Measurements from ENCODE around the gene MFN1.

Gene MFN1

DNA sequence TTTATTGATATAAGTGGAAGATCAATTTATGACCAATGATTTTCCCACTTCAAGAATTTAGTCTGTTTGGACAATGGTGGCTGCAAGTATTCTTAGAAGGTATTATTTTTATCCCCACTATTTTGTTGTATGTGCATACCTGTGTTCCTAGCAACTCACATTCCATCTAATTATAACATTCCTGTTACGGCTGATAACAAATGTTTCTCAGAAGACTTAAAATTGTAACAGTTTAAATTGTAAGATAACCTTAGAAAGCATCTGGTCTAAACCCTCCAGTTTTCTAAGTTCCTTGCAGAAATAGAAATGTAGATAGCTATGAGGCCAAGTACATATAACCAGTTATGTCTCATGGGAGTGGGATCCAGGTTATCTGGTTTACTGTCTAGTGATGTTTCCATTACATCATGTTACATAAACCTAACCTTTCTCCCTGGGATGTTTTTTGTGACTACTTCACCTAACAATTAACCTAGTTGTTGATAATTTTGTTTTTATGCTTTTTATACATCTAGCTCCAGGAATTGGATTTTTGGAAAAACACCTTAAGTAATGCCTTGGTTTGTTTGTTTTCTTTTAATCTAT, 11.1 kb upstream of the MFN1 start:
- in situ Hi-C loops (cut with HindIII; ENCODE audit: low sequenced_read_pairs), result no loop called here

GRCh38 chr3:179348325-179349013, 960 bp downstream of the MFN1 start:
- in situ Hi-C loops (cut with HindIII; ENCODE audit: low sequenced_read_pairs), result no loop called here

DNA sequence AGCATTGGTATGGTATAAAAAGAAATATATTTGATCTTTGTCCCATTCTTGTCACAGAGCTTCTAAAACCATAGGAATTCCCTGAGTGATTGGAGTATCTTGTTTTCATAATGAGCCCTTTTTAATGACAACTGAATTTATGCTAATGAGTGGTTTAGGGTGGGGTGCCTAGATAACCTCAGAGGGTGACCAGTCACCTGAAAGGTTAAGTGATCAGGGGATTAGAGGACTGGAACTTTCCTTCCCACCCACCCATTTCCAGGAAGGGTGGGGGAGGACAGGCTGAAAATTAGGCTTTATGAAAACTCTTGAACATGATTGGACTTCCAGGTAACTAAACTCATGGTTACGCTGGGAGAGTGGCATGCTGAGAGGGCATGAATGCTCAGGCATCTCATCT, 8.5 kb downstream of the MFN1 start:
- in situ Hi-C loops (cut with HindIII; ENCODE audit: low sequenced_read_pairs), result no loop called here

DNA sequence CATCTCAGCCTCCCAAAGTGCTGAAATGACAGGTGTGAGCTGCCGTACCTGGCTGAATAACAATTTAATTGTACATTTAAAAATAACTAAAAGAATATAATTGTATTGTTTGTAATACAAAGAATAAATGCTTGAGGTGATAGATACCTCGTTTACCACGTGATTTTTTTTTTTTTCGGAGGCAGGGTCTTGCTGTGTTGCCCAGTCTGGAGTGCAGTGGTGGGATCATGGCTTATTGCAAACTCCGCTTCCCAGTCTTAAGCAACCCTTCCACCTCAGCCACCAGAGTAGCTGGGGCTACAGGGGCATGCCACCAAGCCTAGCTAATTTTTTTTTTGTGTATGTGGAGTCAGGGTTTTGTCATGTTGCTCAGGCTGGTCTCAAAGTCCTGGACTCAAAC, 15.8 kb downstream of the MFN1 start:
- in situ Hi-C loops (cut with HindIII; ENCODE audit: low sequenced_read_pairs), result no loop called here

DNA sequence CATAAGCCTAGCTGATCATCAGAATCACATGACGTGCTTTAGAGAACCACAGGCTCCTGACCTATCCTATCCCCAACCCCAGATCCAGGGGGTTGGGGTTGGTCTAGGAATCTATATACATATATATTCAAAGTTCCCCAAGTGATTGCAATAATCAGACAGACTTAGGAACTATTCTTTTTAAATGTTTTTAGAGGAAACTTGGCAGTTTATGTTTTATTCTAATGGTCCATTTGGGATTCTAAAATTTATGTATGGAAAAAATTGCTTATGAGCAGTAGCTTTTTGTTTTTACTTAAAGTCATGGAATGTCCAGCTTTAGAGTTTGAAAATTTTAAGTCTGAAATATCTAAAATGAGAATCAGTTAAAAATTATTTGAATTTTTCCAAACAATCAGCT, 22.1 kb downstream of the MFN1 start:
- in situ Hi-C loops (cut with HindIII; ENCODE audit: low sequenced_read_pairs), result no loop called here

DNA sequence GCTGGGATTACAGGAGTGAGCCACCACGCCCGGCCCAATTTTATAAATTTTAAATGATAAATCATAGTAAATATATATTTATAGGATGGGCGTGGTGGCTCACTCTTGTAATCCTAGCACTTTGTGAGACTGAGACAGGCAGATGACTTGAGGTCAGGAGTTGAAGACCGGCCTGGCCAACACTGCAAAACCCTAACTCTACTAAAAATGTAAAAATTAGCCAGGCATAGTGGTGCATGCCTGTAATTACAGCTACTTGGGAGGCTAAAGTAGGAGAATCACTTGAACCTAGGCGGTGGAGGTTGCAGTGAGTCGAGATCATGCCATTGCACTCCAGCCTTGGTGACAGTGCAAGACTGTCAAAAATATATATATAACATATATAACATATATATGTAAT, 26.4 kb downstream of the MFN1 start:
- in situ Hi-C loops (cut with HindIII; ENCODE audit: low sequenced_read_pairs), result no loop called here

- in situ Hi-C loops (cut with HindIII; ENCODE audit: low sequenced_read_pairs), result no loop called here
Measured at GRCh38 chr3:179375091-179375999, 27.8 kb downstream of the MFN1 start.

GRCh38 chr3:179376474-179376873, 29.0 kb downstream of the MFN1 start:
- in situ Hi-C loops (cut with HindIII; ENCODE audit: low sequenced_read_pairs), result no loop called here

DNA sequence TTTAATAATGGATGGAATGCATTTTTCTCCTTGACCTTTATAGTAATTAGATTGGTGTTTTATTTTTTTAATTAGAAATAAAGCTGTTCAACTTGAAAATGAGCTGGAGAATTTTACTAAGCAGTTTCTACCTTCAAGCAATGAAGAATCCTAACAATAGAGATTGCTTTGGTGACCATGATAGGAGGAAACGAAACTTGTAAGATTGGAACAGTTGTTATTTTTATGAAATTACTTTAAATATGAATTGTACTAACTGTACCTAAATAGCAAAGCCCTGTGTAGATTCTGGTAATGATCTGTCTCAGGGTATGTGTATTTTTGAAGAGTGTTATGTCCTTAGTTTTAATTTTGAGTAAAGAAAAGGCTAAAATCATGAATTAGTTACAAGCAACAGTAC, 44.4 kb downstream of the MFN1 start:
- in situ Hi-C loops (cut with HindIII; ENCODE audit: low sequenced_read_pairs), result no loop called here

GRCh38 chr3:179398574-179399231, 51.2 kb downstream of the MFN1 start:
- in situ Hi-C loops (cut with HindIII; ENCODE audit: low sequenced_read_pairs), result no loop called here

DNA sequence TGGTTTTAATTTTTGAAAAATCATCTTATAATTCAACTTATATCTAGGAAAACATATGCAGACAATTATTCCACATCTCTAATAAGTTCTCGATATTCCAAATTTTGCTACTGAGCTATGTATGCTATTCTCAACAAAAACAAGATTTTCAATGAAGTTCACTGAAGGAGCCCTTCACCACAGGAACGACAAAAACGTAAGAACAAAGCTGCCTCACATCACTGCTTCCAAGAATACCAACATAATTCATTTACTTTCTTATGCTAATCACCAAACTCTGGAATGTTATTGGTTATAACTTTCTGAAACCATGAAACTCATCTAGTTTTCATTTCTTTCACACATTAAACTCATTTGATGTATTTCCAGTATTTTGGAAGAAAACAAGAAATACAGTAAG, 54.1 kb downstream of the MFN1 start:
- in situ Hi-C loops (cut with HindIII; ENCODE audit: low sequenced_read_pairs), result no loop called here

GRCh38 chr3:179402963-179403362, 55.5 kb downstream of the MFN1 start:
- in situ Hi-C loops (cut with HindIII; ENCODE audit: low sequenced_read_pairs), result no loop called here

GRCh38 chr3:179404307-179404706, 56.8 kb downstream of the MFN1 start:
- in situ Hi-C loops (cut with HindIII; ENCODE audit: low sequenced_read_pairs), result no loop called here

DNA sequence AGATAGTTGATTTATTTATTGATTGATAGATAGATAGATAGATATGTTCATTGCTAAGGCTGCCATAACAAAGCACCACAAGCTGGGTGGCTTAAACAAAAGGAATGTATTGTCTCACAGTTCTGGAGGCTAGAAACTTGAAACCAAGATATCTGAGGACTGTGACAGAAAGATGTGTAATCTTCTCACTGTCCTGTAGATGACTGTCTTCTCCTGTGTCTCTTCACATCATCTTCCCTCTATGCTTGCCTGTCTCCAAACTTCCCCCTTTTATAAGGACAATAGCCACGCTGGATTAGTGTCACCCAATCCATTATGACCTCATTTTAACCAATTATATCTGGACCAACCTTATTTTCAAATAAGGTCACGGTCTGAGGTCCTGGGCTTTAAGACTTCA, 62.8 kb downstream of the MFN1 start:
- in situ Hi-C loops (cut with HindIII; ENCODE audit: low sequenced_read_pairs), result no loop called here

GRCh38 chr3:179410999-179411398, 63.5 kb downstream of the MFN1 start:
- in situ Hi-C loops (cut with HindIII; ENCODE audit: low sequenced_read_pairs), result no loop called here

- in situ Hi-C loops (cut with HindIII; ENCODE audit: low sequenced_read_pairs), result no loop called here
Measured at GRCh38 chr3:179414804-179415203, 67.3 kb downstream of the MFN1 start.

DNA sequence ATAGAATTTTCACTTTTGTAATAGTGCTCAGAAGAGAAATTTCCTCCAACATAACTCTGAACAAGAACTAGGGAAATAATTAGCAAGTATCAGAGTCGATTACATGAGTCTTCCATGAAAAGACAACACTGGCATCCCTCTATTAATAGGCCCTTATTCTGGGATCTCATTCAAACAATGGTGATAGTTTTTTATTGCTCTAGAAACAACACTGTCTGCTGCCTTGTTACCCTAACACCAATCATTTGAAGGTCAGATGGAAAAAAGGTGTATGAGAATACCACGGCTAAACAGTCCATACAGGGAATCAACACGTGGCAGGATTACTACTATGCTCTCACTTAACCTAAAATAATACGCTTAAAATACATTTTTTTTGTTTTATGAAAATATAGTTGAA, 67.9 kb downstream of the MFN1 start:
- in situ Hi-C loops (cut with HindIII; ENCODE audit: low sequenced_read_pairs), result no loop called here

GRCh38 chr3:179416681-179417080, 69.2 kb downstream of the MFN1 start:
- in situ Hi-C loops (cut with HindIII; ENCODE audit: low sequenced_read_pairs), result no loop called here

GRCh38 chr3:179418610-179419009, 71.1 kb downstream of the MFN1 start:
- in situ Hi-C loops (cut with HindIII; ENCODE audit: low sequenced_read_pairs), result no loop called here

DNA sequence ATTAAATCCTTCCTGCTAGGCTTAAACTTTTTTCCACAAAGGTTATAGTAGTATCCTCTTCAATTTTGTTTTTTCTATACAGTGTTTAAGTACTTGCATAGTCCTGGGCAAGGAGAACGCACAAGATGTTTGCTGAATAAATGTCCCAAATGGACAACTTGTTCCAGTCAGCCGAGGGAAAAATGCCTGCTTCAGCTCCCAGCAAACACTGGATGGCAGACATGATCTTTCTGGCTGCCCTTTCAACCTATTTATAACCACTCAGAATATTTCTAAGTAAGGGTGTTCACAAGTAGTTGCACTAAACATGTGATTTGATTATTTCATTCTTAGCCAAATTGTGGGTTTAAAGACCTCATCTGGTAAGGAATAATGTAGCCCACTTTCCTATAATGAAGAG, 74.0 kb downstream of the MFN1 start:
- in situ Hi-C loops (cut with HindIII; ENCODE audit: low sequenced_read_pairs), result no loop called here

- in situ Hi-C loops (cut with HindIII; ENCODE audit: low sequenced_read_pairs), result no loop called here
Measured at GRCh38 chr3:179425075-179425474, 77.6 kb downstream of the MFN1 start.
